Measurements from ENCODE around the gene GPR63.

The GPR63 gene

DNA sequence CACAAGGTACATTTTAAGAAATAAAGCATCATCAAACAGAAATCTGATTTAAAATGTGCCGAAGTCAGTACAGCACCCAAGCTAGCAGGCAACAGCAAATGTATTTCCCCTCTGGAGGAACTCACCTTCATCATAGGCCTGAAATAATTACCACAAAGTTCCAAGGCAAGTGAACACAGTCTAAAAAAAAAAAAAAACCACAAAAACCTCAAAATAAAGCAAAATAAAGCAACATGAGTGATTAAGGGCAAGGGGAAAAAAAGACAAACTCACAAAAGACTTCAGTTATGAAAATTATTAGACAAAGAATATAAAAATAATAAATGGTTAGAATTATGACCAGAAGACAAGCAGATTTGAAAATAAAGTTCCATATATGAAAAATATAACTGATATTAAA, 10.4 kb downstream of the GPR63 start:
- in situ Hi-C loops (cut with MboI; ENCODE audit: low sequenced_read_pairs), result no loop called here

- in situ Hi-C loops (cut with MboI; ENCODE audit: low sequenced_read_pairs), result no loop called here
These were observed 13.5 kb downstream of the GPR63 start for GRCh38 chr6:96823743-96824142.

- in situ Hi-C loops (cut with MboI; ENCODE audit: low sequenced_read_pairs), result no loop called here
These were observed 16.2 kb downstream of the GPR63 start for GRCh38 chr6:96821034-96821433.

GRCh38 chr6:96816301-96816817, 20.9 kb downstream of the GPR63 start:
- in situ Hi-C loops (cut with MboI; ENCODE audit: low sequenced_read_pairs), result no loop called here

- in situ Hi-C loops (cut with MboI; ENCODE audit: low sequenced_read_pairs), result no loop called here
These were observed 22.7 kb downstream of the GPR63 start for GRCh38 chr6:96814625-96815024.

GRCh38 chr6:96812077-96812703, 25.1 kb downstream of the GPR63 start:
- in situ Hi-C loops (cut with MboI; ENCODE audit: low sequenced_read_pairs), result no loop called here

GRCh38 chr6:96811670-96812069, 25.6 kb downstream of the GPR63 start:
- in situ Hi-C loops (cut with MboI; ENCODE audit: low sequenced_read_pairs), result no loop called here

- in situ Hi-C loops (cut with MboI; ENCODE audit: low sequenced_read_pairs), result no loop called here
These were observed 26.1 kb downstream of the GPR63 start for GRCh38 chr6:96811136-96811535.

GRCh38 chr6:96809119-96809518, 28.2 kb downstream of the GPR63 start:
- in situ Hi-C loops (cut with MboI; ENCODE audit: low sequenced_read_pairs), result no loop called here

DNA sequence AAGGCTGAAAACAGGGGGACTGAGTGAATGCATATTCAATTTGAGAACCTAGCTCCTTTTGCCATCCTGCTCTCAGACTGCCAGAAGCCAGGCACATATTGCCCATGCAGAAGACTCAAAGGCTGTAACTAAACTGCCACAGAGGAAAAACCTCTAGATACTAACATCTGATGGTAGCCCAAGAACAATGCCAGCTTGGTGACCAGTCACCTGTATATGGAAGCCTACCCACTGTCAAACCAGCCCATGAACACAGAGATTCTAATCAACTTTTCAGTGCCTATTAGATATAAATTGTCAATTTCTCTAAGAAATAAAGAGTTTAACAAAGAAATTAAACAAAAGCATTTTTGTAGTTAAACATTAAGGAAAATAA, 34.2 kb downstream of the GPR63 start:
- in situ Hi-C loops (cut with MboI; ENCODE audit: low sequenced_read_pairs), result no loop called here

- in situ Hi-C loops (cut with MboI; ENCODE audit: low sequenced_read_pairs), result no loop called here
These were observed 41.8 kb downstream of the GPR63 start for GRCh38 chr6:96795481-96795880.

GRCh38 chr6:96794980-96795379, 42.3 kb downstream of the GPR63 start:
- in situ Hi-C loops (cut with MboI; ENCODE audit: low sequenced_read_pairs), result no loop called here

GRCh38 chr6:96792561-96793190, 44.6 kb downstream of the GPR63 start:
- in situ Hi-C loops (cut with MboI; ENCODE audit: low sequenced_read_pairs), result no loop called here

GRCh38 chr6:96789871-96790270, 47.4 kb downstream of the GPR63 start:
- in situ Hi-C loops (cut with MboI; ENCODE audit: low sequenced_read_pairs), result no loop called here

DNA sequence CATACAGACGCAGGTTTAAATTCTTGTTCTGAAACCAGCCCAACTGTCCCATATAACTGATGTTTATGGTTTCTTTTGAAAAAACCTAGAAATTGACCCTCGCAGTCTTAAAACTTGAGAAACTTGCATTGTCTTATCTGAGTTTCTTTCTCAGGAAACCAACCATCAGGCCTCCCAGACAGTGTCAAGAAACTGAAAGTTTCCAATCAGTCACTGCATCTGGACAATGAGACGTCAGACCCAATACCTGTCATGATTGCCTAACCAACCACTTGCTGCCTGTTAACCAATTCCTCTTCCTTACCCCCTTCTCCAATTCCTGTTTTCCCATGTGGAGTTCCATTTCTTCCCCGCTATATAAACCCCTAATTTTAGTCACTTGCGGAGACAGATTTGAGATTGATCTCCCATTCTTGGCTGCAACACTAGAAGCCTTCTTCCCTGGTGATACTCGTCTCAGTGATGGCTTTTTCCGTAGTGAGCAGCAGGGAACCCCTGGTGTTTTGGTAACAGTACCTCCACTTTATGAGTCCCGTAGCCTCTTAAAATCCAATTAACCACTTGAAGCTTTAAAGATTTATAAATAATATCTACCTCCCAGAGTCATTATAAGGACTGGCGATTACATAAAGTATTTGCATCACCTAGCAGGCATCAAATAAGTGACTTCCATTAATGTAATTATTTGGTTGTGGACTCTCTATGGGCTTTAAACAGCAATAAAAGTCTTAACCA, 49.3 kb downstream of the GPR63 start:
- in situ Hi-C loops (cut with MboI; ENCODE audit: low sequenced_read_pairs), result no loop called here

- in situ Hi-C loops (cut with MboI; ENCODE audit: low sequenced_read_pairs), result no loop called here
These were observed 50.9 kb downstream of the GPR63 start for GRCh38 chr6:96786336-96786735.

DNA sequence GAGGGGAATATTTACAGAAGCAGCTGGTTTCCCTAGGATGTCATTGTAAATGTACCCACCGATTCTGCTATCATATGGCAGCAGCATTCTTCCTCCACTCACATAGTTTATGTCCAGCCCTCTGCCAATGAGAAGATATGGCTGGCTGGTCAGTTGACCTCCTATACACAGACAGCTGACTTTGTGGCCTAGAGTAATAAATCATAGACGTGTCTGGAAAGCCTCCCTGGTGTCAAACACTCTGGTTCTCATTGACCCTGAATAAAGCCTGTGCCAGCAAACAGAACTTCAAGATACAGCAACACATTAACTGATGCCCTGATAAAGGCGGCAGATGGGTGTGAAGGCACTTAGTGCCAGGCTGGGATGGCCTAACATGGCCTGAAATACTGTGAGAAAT, 52.6 kb downstream of the GPR63 start:
- in situ Hi-C loops (cut with MboI; ENCODE audit: low sequenced_read_pairs), result no loop called here

GRCh38 chr6:96783307-96783706, 54.0 kb downstream of the GPR63 start:
- in situ Hi-C loops (cut with MboI; ENCODE audit: low sequenced_read_pairs), result no loop called here

GRCh38 chr6:96781557-96781956, 55.7 kb downstream of the GPR63 start:
- in situ Hi-C loops (cut with MboI; ENCODE audit: low sequenced_read_pairs), result no loop called here

GRCh38 chr6:96777113-96777512, 60.2 kb downstream of the GPR63 start:
- in situ Hi-C loops (cut with MboI; ENCODE audit: low sequenced_read_pairs), result no loop called here

DNA sequence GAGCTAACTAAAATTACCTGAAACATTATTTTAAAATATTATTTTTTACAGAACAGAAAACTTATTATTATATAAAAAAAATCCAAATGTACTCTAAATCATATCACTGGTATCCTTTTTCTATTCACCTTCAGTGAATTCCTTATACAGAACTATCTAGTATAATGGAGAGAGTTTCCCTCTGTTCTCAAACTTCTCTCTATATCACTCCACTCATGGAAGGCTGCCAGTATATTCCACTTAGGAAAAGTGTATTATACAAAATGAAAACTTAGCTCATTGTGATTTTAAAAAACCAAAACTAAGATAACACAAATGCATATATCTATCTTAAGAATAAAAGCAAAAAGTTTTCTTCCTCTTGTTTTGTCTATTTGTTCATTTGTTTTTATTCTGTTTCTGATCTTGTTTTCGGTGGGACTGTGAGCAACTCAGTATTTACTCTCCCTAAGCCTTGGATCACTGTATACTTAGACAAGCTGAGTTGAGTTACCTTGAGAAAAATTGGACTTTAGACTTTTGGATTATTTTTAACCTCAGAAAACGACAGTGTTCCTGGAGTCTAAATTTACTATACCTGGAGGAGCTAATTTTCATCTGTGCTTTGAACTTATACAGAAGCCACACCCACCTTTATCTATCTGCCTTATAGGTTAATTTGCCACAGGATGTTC, 61.4 kb downstream of the GPR63 start:
- in situ Hi-C loops (cut with MboI; ENCODE audit: low sequenced_read_pairs), result no loop called here

GRCh38 chr6:96766769-96767168, 70.5 kb downstream of the GPR63 start:
- in situ Hi-C loops (cut with MboI; ENCODE audit: low sequenced_read_pairs), result no loop called here
